Activated CD8-positive, alpha-beta memory T cell treated with anti-CD3 and anti-CD28 coated beads for 4 hours (primary cell): Measurements from ENCODE around the gene SMCP.

Source experiments
- DNase-seq, 2 donors: peaks; one replicate each; pipeline ENCODE4 v3.0.0-alpha.2; 2020; ENCODE audit warnings: low read depth in 2 of 2

SMCP gene, protein sequence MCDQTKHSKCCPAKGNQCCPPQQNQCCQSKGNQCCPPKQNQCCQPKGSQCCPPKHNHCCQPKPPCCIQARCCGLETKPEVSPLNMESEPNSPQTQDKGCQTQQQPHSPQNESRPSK

DNA sequence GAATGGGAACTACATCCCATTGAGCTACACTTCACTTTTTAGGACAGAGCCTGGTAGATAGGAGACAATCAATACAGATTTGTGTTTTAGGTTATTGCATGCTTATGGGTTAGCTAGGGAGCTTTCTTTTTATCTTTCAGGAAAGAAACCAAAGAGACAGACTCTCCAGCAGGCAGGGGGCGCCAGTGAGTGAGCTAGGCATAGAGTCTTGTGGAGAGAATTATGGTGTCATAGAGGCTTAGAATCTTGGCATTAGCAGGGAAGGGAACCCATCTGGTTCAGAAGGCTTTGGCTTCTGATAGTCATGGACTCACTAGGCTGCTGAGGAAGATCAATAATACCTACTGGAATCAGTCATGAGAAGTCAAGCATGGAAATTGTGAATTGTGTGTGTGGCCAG lies at the start of gene SMCP:
Gene SMCP, plus strand, starts transcription at position 281 of the 400 bp plus-strand sequence. CDS start 6,101 bp downstream, outside the sequence.
- DNase-seq = no peak

DNA sequence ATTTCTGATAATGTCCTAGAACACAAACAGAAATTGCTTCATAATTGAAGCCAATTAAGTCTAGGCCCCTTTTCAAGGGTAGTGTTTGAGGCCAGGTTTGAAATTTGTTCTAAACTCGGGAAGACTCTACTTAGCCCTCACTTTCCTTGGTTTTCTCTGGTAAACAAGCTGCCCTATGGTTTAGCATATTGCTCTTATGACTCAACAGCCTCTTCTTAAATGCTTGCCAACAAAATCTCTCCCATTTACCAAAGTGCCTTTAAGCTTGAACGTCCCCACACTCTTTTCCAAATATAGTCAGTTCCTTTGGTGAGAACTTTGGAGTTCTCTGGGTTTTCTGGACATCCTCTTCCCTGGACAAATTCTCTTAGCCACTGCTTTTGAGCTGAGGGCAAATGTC lies 41.3 kb upstream of the SMCP start:
- no peak for DNase-seq

DNA sequence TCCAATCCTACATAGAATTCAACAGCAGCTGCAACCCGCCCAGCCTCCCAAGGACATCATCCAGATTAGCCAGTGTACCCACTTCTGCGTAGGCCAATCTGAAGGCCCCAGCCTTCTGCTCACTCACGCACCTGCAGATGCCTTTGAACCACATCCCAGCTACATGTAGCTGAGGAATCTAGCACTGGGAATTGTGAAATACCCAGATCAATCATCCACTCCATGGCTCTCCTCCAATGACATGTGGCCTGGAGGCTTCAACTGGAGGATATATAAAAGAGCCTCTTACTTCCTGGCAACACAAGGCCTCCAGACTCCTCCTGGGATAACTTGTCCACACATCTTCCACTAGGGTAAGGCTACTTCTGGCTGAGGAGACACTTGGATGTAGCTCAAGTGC lies 35.6 kb upstream of the SMCP start, which contains the start of gene LCE6A:
Gene LCE6A, plus strand, starts transcription at position 301 of the 400 bp plus-strand sequence. CDS start 665 bp downstream, outside the sequence.
- no peak for DNase-seq

DNA sequence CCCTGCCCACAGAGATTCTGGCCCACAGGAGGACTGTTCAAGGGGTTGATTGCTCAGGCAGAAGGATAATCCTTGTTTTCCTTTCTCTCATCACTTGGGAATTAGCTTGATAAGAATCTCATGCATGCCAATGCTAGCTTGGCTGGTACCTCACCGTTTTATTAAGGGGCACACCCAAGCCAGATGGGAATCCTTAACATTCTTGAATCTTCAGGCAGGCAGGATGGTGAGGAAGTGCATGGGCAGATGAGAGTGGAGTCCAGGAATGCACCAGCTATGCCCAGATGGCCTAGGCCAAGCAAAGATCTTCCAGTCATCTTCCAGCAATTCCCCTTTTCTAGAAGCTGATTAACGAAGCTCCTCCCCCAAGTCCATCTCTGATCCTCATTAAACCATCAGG lies 22.5 kb upstream of the SMCP start:
- DNase-seq = no peak

DNA sequence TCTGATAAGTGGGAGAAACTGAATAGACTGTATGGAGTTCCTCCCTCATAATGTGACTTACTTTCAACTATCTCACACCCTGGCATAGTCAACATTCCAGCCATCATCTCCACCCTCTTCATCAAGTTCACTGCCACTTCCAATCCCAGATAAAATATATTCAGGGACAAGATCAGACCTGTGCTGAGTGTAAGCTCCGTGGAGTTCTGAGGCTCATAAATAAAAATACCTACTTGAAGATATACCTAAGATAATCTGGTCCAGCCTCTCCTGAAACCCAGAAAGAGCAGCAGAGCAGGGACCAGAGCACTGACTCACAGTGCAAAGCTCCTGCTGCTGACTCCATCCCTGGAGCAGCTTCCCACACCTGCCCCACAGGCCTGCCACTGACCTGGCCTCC lies 20.1 kb upstream of the SMCP start:
- DNase-seq = no peak

DNA sequence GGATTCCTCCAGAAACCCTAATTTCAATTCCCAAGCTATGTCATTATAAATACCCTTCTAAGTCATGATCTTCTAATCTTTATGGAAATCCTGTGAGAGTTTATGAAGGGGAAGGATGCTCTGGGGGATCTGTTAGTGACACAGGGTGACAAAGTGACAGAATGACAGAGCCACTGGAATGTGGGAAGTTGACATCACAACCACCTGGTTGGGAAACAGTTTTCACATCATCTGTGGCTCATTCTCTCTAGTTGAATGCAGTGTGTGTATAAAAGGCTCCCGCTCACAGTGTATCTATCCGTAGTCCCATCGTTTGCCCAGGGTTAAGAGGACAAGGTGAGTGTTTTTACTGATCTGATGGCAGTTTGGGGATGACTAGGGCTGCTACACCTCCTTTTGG lies 18.4 kb upstream of the SMCP start, which contains the start of gene LCE7A:
Gene LCE7A, plus strand, starts transcription at position 301 of the 400 bp plus-strand sequence. CDS start 702 bp downstream, outside the sequence.
- no peak for DNase-seq

DNA sequence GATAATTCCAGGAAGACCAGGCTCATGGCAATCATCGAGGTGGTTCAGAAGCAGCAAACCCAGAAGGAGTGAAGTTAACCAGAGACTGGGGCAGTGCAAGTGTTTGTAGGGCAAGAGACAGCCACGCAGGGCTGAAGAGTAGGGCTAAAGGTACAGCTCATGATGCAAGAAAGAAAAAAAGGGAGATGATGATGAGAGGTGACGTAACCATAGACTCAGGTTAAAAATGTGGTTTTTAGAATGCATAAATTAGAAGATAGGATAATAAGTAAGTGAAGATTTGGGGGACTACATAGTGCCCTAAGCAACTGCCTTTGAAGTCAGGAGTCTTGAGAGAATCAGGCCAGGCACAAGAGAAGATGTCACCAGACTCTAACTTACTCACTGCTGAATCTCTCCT lies 18.0 kb upstream of the SMCP start:
- DNase-seq = no peak

DNA sequence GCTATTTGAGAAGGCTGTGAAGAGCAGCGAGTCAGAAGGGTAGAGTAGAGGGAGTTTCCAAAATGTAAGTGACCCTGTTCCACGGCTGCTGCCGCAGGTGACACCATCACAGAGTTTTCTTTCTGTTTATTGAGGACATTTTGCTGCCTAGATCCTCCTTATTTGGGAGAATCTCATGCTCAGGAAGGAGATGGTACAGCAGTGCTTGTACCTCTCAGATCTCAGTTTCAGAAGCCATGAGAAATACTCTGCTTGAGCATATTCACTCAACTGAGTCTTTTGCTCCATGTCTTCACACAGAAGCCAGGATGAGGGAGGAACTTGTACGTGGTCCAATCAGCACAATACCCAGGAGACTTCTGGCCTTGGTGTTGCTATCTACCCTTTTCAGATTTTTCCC lies 16.7 kb upstream of the SMCP start:
- DNase-seq = no peak

DNA sequence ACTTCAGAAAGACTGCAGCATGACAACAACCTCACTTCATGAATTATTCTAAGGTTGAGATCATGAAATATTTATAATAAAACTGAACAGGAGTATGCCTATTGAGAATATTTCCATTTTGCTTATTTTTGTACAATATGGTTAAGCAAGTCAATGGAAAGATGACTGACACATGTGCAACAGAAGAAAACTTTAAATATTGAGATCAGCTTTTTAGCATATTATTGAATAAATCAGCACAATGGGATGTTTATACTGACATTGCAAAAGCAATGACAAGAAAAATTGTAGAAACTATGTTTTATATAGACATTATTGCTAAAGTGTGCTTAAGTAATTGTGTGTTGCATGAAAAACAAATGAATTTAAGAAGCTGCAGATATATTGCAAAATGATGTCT lies 13.7 kb upstream of the SMCP start:
- no peak for DNase-seq

DNA sequence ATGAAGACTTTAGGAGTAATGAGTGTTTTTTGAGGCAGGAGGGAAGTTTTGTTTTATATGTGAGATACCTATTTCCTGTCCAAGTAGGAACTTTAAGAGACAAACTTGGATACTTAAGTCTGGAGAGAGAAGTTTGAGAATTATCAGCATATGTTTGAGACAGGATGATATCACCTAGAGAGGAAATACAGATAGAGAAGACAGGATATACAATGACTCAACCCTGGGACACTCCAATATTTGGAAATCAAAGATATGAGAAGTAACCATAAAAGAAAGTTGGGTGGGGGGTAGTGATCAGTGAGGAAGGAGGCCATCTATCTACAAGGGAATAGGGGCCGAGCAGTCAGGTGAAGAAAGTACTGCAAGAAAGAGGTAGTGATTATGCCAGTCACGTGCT lies 11.8 kb upstream of the SMCP start:
- no peak for DNase-seq

DNA sequence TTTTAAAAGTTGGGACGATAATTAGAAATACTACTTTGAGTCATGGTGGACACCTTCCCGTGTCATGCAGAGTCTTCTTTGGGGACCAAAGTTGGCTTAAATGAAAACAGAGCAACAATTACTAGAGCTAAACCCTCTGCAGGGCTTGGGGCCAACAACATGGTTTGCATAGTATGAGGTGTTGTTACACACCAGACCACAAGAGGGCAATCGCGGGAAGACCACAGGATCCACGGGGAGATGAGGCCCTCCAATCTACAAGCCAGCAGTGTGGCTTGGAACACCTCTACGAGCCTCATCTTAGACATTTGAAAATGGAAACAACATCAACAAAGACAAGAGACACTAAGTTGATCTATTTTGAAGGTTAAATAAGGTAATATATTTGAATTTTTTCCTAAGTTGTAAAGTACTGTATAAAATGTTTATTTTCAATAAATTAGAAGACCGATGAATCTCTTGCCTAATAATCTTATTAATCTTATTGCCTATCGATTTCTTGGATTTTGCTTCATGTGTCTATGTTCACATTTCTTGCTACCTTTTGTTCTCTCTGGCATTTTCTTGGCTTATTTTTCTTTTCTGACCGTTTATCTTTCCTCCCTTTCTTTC lies 8.2 kb upstream of the SMCP start:
- peak; percentile 23 to 25 for DNase-seq

DNA sequence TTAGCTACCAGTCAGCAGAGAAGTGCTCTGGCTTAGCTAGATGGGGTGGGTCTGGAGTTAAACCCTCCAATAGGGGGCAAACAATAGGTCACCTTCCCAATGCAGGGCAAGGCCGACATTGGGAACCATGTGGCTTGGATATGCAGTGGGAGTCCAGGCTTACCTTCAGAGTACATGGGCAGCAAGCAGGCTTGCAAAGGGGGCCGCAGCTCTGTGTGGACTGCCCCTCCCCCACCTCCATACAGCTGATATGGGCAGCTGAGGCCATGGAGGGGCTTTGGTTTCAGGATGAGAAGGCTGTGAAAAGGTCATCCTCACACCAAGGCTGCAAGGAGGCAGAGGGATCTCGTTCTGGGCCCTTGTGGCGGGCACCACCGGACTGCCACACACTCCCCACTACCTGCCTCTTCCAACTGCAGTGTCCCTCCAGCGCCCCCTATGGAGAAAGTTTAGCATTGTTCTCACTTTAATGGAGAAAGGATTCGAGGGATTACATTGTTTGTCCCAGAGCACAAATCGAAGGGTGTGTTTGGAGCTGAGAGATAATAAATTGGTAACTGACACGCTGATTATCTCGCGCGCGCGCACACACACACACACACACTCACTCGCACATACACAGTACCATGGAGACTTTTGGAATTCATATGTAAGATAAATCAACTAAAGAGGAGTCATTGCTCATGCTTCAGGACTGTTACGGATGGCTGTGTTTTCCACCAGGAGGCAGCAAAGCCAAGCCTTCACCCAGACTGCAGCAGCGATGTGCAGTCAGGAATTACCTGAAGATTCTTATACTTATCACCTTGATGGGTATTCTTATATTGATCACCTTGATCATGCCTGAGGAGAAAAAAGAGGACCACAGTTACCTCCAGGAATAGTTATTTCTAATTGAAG lies 7.0 kb upstream of the SMCP start:
- no peak for DNase-seq

DNA sequence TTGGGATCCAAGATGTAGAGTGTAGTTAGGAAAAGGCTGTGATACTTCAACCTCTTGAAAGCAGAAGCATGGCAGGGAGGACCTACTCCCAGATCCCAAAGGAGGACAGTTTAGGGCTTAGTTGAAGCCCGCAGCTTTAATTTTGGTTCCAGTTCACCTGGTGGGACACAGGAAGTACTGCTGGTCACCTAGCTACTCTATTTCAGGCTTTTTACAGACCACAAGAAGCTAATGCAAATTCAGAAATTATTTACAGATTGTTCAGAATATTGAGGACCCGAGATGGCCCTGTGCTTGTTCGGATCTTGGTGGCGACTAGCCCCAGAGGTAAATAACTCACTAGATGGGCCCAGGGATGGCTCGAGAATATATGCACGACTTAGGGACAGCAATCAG lies 6.4 kb upstream of the SMCP start:
- no peak for DNase-seq

DNA sequence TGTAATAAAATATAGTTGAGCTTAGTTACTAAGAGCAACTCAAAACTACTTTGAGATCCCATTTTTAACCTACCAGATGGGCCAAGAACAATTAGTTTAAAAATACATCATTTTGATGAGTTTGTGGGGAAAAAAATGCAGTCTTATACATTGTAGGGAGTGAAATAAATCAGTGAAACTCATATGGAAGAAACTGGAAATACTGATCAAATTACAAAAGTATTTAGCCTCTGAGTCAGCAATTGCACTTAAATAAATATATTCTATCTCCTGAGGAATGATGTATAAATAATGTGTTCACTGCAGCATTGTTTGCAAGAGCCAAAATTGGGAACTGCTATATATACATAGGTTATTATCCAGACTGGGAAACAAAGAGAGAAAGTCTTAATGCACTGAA lies 4.6 kb upstream of the SMCP start:
- no peak for DNase-seq

DNA sequence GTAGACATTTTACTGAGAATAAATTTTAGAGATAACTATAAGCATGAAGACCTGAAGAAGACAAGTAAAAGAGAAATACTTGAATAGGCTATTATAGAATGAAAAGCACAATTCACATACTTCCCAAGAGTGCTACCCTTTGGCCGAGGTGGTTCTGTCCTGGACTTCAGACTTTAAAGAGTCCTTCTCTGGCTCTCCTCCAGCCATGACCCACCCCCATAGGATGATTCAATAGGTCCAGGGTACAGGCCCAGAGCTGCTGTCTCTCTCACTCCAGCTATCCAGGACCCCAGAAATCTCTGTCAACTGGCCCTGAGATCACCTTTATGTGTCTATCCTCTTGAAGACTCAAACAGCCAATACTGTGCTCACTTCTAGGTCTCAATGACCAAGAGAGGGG lies 1.3 kb upstream of the SMCP start:
- no peak for DNase-seq

DNA sequence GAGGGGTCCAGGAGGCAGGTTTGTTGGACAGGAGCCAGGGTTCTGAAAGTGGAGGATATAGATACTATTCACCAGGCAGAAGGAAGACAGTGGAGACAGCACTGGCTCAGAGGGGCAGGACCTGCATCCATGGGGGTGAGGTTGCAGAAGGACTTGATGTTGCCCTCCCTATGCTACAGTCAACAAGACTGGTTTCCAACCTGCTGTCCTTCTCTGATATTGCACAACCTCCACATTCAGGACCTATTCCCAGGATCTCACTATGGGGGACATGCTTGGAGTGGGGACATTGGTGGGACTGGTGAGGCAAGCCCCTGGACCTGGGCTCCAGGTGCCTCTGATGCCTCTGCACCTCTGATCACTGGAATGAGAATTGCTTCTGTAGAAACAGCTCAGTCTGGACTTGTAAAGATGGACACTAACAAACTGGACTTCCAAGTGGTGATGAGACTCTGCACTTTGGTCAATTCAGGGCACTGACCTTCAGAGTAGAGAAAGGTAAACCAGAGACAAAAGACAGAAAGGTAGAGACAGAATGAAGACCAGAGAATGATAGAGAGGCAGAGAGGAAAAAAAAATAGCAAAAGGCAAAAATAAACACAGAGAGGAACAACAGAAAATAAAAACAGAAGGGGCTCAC lies 1.6 kb downstream of the SMCP start:
- DNase-seq = no peak

DNA sequence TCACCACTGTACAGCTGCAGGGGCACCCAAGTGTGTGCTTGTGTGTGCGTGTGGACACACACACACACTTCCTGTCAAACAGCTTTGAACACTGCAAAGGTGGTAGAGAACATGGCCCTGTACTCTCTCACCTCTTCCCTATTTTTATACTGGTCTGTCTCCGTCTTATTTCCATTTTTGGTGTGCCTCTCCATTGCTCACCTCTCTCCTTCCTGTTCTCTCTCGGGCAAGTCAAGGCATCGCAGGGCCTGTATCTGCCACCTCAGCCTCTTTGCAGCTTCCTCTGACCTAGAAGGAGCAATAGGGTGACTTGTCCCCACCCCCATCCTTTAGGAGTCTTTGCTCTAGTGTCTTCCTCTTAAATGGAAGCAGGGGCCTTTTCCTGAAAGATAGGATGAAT lies 2.2 kb downstream of the SMCP start:
- no peak for DNase-seq

DNA sequence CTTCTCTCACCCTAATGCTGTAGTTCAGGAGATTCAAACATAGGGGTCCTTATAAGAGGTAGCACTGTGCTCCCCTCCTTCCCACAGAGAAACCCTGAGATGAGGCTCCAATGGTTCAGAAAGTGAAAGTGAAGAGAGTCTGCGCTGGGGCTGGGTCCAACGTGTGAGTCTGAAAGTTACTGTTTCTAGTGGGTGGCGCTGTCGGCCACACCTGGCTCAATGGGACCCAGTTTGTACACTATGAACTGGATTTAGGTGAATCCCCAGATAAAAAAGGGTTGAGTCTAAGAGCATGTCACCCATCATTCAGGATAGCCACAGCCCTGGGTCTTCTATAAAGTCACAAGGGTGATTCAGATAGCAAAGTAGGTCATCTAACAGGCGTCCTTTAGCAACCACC lies 2.8 kb downstream of the SMCP start:
- no peak for DNase-seq

DNA sequence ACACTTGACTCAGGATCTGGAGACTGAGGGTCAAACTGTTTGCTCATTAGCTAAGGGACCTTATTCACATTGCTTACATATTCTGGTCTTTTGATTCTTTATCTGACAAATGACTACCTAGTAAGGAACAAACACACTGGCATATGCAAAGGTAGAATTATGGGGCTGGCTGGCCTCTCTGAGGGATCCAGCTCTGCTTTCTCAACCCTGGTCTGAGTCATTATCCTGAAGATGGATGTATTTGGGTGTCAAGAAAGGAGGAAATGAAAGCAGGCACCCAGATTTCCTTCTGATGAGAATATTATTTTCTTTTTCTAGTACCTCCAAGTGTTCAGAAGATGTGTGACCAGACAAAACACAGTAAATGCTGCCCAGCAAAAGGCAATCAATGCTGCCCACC lies 6.0 kb downstream of the SMCP start:
- DNase-seq = no peak

DNA sequence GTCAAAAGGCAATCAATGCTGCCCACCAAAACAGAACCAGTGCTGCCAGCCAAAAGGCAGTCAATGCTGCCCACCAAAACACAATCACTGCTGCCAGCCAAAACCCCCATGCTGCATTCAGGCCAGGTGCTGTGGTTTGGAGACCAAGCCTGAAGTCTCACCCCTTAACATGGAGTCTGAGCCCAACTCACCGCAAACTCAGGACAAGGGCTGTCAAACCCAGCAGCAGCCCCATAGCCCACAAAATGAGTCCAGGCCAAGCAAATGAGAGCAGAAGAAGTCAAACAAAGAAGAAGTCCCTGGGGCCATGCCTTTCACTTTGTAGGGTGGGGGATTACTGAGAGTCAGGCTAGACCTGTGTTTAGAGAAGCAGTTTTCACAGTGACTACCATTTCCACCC lies 6.4 kb downstream of the SMCP start:
- DNase-seq = no peak

DNA sequence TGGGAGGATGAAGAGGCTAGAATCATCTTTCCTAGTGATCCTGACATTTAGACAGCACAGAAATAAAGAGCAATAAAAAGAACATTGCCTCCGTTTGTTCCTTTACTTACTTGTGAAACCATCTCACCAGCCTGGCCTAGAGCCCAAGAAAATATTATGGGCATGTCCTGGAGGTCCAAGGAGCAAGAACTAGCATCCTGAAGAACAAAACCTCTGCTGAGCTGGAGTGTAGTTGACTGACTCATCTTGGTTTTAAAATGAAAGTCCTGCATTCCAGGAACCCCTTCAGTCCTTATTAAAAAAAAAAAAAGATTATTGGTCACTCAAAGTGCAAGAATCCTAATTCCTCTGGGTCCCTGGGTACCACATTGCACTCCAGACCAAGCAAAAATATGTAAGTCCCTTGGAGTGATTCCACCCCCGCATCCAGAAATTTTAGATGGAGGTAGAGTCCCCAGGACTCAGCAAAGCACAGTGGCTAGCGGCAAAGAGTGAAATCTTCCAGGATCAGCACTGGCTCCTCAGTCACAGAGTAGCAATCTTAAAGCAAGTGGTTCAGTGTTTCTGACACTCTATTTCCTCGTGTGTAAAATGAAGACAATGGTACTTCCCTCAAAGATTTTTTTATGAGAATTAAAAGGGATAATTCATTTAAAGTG lies 7.0 kb downstream of the SMCP start:
- DNase-seq = no peak

DNA sequence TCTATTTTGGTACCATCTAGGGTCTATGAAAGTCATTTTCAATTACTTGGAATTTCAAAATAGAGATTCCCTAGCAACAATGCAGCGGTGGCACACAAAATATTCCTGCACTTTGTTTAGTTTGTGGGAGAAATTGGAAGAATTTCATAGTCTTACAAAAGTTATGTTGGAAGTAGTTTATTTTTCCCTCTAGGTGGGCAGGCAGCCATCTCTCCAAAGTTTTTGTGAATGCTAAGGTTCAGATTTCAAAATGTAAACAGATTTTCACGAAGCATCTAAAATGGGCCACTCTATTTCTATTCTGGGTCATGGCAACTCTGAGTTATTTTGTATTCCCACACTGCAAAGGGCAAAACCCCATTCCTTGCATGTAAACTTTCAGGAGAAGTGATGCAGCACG lies 8.0 kb downstream of the SMCP start:
- no peak for DNase-seq
